Gastrocnemius medialis (tissue), 4 donors: ENCODE data around the gene GPRC5C.
"Not testable (repeated sequence)": the region's sequence is repeated elsewhere in the genome, so short reads cannot be mapped to it uniquely, and the experiment has no call there.

Experiments used
- POLR2A ChIP-seq, 2 donors: fragments of 450-650 bp; IDR thresholded peaks; one replicate each; pipeline ENCODE4 v1.6.1; 2017; ENCODE audit warnings: antibody characterized with exemption in 2 of 2, mild to moderate bottlenecking in 2 of 2, moderate library complexity in 2 of 2
- TF ChIP-seq, protein P1 (sequence below), 5 experiments: fragments of 450-650 bp in 3 of 5; fragments of 200-600 bp in 2 of 5; sonication (generic) in 2 of 5; IDR thresholded peaks in 4 of 5; conservative IDR thresholded peaks in 1 of 5; 1 replicate in 4 of 5; 2 replicates in 1 of 5; pipeline ENCODE4 v1.5.1; 2016 to 2019; ENCODE audit warnings: antibody characterized with exemption in 5 of 5, mild to moderate bottlenecking in 3 of 5, moderate library complexity in 3 of 5

DNA sequence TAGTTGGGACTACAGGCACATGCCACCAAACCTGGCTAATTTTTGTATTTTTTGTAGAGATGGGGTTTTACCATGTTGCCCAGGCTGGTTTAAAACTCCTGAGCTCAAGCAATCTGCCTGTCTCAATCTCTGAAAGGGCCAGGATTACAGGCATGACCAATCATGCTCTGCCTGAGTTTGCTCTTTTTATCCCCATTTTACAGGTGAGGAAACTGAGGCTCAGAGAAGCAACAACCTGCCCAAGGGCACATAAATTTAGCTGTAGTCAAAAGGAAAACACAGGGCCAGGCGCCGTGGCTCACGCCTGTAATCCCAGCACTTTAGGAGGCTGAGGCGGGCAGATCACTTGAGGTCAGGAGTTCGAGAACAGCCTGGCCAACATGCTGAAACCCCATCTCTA lies 26.6 kb upstream of the GPRC5C start:
- TF ChIP-seq, protein P1, sequence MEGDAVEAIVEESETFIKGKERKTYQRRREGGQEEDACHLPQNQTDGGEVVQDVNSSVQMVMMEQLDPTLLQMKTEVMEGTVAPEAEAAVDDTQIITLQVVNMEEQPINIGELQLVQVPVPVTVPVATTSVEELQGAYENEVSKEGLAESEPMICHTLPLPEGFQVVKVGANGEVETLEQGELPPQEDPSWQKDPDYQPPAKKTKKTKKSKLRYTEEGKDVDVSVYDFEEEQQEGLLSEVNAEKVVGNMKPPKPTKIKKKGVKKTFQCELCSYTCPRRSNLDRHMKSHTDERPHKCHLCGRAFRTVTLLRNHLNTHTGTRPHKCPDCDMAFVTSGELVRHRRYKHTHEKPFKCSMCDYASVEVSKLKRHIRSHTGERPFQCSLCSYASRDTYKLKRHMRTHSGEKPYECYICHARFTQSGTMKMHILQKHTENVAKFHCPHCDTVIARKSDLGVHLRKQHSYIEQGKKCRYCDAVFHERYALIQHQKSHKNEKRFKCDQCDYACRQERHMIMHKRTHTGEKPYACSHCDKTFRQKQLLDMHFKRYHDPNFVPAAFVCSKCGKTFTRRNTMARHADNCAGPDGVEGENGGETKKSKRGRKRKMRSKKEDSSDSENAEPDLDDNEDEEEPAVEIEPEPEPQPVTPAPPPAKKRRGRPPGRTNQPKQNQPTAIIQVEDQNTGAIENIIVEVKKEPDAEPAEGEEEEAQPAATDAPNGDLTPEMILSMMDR (IDR thresholded peaks at IDR 0.05 in 4 of 5, conservative IDR thresholded peaks at IDR 0.05 in 1 of 5), result not testable (repeated sequence)
- not testable (repeated sequence) for TF ChIP-seq POLR2A (IDR thresholded peaks at IDR 0.05)
